DOHH2 (cell line): ENCODE results near the gene TMEM171.

Experiments used
- H3F3A ChIP-seq: fragments of 200-600 bp; sonication (generic), shearing (Covaris generic); 2 replicates; pipeline ENCODE4 v1.6.0; 2016; ENCODE audit warnings: antibody characterized with exemption, mild to moderate bottlenecking; ENCODE audit not compliant: control insufficient read depth, insufficient read depth
- H3K27ac ChIP-seq: fragments of 200-600 bp; sonication (generic); 2 replicates; pipeline ENCODE4 v1.5.1; 2014; ENCODE audit warnings: low read depth, mild to moderate bottlenecking, low read length, moderate library complexity
- H3K27me3 ChIP-seq: fragments of 200-600 bp; sonication (generic); 2 replicates; pipeline ENCODE4 v1.6.1; 2014; ENCODE audit warnings: mild to moderate bottlenecking, low read length, mixed read lengths; ENCODE audit not compliant: control insufficient read depth
- H3K36me3 ChIP-seq: fragments of 200-600 bp; sonication (generic); 2 replicates; pipeline ENCODE4 v1.6.1; 2014; ENCODE audit warnings: mild to moderate bottlenecking, low read length, moderate library complexity, mixed read lengths; ENCODE audit not compliant: control insufficient read depth
- H3K4me1 ChIP-seq: fragments of 200-600 bp; sonication (generic); 2 replicates; pipeline ENCODE4 v1.6.1; 2014; ENCODE audit warnings: mild to moderate bottlenecking, low read length, mixed read lengths; ENCODE audit not compliant: control insufficient read depth
- H3K4me2 ChIP-seq: fragments of 200-600 bp; sonication (generic); 2 replicates; pipeline ENCODE4 v1.6.0; 2014; ENCODE audit warnings: mild to moderate bottlenecking, low read length, moderate library complexity
- H3K4me3 ChIP-seq: fragments of 200-600 bp; sonication (generic); 2 replicates; pipeline ENCODE4 v1.5.1; 2014; ENCODE audit warnings: mild to moderate bottlenecking, low read length, mixed read lengths
- H3K79me2 ChIP-seq: fragments of 200-600 bp; sonication (generic); 2 replicates; pipeline ENCODE4 v1.6.1; 2014; ENCODE audit warnings: mild to moderate bottlenecking, low read length, mixed read lengths; ENCODE audit not compliant: control insufficient read depth
- H3K9me2 ChIP-seq: fragments of 200-600 bp; sonication (generic); replicated peaks from 2 replicates; pipeline ENCODE4 v1.6.1; 2014; ENCODE audit warnings: mild to moderate bottlenecking, low read length, mixed read lengths; ENCODE audit not compliant: control insufficient read depth
- H3K9me3 ChIP-seq: fragments of 200-600 bp; sonication (generic); 2 replicates; pipeline ENCODE4 v1.6.1; 2014; ENCODE audit warnings: antibody characterized with exemption, low read length, mixed read lengths; ENCODE audit not compliant: control insufficient read depth, insufficient read depth
- H4K20me1 ChIP-seq: fragments of 200-600 bp; sonication (generic); 2 replicates; pipeline ENCODE4 v1.6.0; 2014; ENCODE audit warnings: low read depth, mild to moderate bottlenecking, antibody characterized with exemption, low read length, moderate library complexity; ENCODE audit not compliant: control insufficient read depth, insufficient read depth
- CTCF ChIP-seq: fragments of 200-600 bp; sonication (generic); IDR thresholded peaks from one replicate; pipeline ENCODE4 v1.5.1; 2014; ENCODE audit warnings: antibody characterized with exemption, mild to moderate bottlenecking, low read depth, low read length; ENCODE audit not compliant: poor library complexity, severe bottlenecking
- EZH2phosphoT487 ChIP-seq: fragments of 200-600 bp; sonication (generic); IDR thresholded peaks from 2 replicates; pipeline ENCODE4 v1.6.1; 2017; ENCODE audit warnings: borderline replicate concordance, mild to moderate bottlenecking, antibody characterized with exemption, low read length, moderate library complexity, mixed read lengths

The TMEM171 gene

GRCh38 chr5:73096239-73096575 is 24.2 kb upstream of the TMEM171 start:
- Histone ChIP-seq H3K27ac (no peak overlapping the region), H3K79me2 (no peaks in the 10 kb centered on the region), H3K4me2 (no peak overlapping the region), H3K9me3 (no peaks in the 10 kb centered on the region), H3K4me1 (peaks cover 15% of the 10 kb centered on the region), H3K36me3 (no peaks in the 10 kb centered on the region), H3K27me3 (no peaks in the 10 kb centered on the region), H4K20me1 (no peaks in the 10 kb centered on the region), H3F3A (no peaks in the 10 kb centered on the region), H3K4me3 (no peak overlapping the region), H3K9me2 (no peaks in the 10 kb centered on the region)
- TF ChIP-seq CTCF (no peak), EZH2phosphoT487 (no peak)

GRCh38 chr5:73097740-73098139 is 22.6 kb upstream of the TMEM171 start:
- Histone ChIP-seq H3K4me3 (no peak overlapping the region), H3K9me3 (no peaks in the 10 kb centered on the region), H3K9me2 (no peaks in the 10 kb centered on the region), H3K4me1 (peaks cover 15% of the 10 kb centered on the region), H4K20me1 (no peaks in the 10 kb centered on the region), H3F3A (no peaks in the 10 kb centered on the region), H3K79me2 (no peaks in the 10 kb centered on the region), H3K4me2 (no peak overlapping the region), H3K27me3 (no peaks in the 10 kb centered on the region), H3K27ac (no peak overlapping the region), H3K36me3 (no peaks in the 10 kb centered on the region)
- TF ChIP-seq EZH2phosphoT487 (no peak), CTCF (no peak)

GRCh38 chr5:73100109-73100508 is 20.3 kb upstream of the TMEM171 start:
- H3K9me2 ChIP-seq: no peaks in the 10 kb centered on the region
- peaks cover 15% of the 10 kb centered on the region for H3K4me1 ChIP-seq
- no peaks in the 10 kb centered on the region for H3K9me3 ChIP-seq
- H3K79me2 ChIP-seq: no peaks in the 10 kb centered on the region
- no peak overlapping the region for H3K4me3 ChIP-seq
- TF ChIP-seq CTCF (no peak), EZH2phosphoT487 (no peak)
- no peaks in the 10 kb centered on the region for H4K20me1 ChIP-seq
- no peaks in the 10 kb centered on the region for H3K36me3 ChIP-seq
- H3K27ac ChIP-seq: no peak overlapping the region
- no peaks in the 10 kb centered on the region for H3F3A ChIP-seq
- H3K4me2 ChIP-seq: no peak overlapping the region
- no peaks in the 10 kb centered on the region for H3K27me3 ChIP-seq

- TF ChIP-seq EZH2phosphoT487: no peak
- TF ChIP-seq CTCF: no peak
- no peak overlapping the region for H3K27ac ChIP-seq
- no peaks in the 10 kb centered on the region for H3F3A ChIP-seq
- H3K9me2 ChIP-seq: no peaks in the 10 kb centered on the region
- H3K27me3 ChIP-seq: no peaks in the 10 kb centered on the region
- H3K4me2 ChIP-seq: no peak overlapping the region
- H4K20me1 ChIP-seq: no peaks in the 10 kb centered on the region
- H3K79me2 ChIP-seq: no peaks in the 10 kb centered on the region
- H3K4me3 ChIP-seq: no peak overlapping the region
- peaks cover 13% of the 10 kb centered on the region for H3K4me1 ChIP-seq
- H3K9me3 ChIP-seq: no peaks in the 10 kb centered on the region
- no peaks in the 10 kb centered on the region for H3K36me3 ChIP-seq
These were observed 16.5 kb upstream of the TMEM171 start for GRCh38 chr5:73103870-73104299.
